ENCODE data around the gene CTDSP2.
"Not testable (repeated sequence)": the region's sequence is repeated elsewhere in the genome, so short reads cannot be mapped to it uniquely, and the experiment has no call there.

Gene CTDSP2

GRCh38 chr12:57852200-57852599, 5.7 kb upstream of the CTDSP2 start:
- no peak for DNase-seq

DNA sequence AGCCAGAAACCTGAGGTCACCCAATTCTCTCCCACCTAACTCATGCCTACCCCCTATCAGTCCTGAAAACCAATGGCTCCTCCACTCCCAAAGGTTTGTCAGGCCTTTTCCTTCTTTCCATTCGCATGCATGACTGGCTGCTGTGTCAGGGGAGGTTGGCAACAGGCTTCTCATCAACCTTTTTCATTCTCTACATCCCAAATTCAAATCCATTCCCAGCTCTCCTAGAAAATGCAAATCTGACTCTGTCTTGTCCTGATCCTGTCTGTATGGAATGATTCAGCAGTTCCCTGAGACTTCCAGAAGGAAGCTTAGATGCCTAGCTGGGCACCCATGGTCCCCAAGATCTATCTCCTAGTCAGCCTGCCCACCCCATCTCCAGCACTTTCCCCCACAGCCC, 5.0 kb upstream of the CTDSP2 start:
- no peak for DNase-seq

GRCh38 chr12:57850854-57851430, 4.4 kb upstream of the CTDSP2 start:
- no peak for DNase-seq

DNA sequence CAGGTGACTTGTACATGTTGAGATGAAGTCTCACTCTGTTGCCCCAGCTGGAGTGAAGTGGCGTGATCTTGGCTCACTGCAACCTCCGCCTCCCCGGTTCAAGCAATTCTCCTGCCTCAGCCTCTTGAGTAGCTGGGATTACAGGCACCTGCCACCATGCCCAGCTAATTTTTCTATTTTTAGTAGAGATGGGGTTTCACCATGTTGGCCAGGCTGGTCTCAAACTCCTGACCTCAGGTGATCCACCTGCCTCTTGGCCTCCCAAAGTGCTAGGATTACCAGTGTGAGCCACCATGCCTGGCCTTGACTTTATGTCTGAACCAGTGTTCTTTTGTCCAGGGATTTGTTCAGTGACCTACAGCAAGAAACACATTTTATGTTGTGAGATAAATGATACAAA, 2.9 kb upstream of the CTDSP2 start:
- not testable (repeated sequence) for DNase-seq

- no peak for DNase-seq
These were observed 2.5 kb upstream of the CTDSP2 start for GRCh38 chr12:57849035-57849434.

GRCh38 chr12:57848208-57848607, 1.7 kb upstream of the CTDSP2 start:
- DNase-seq = no peak

DNA sequence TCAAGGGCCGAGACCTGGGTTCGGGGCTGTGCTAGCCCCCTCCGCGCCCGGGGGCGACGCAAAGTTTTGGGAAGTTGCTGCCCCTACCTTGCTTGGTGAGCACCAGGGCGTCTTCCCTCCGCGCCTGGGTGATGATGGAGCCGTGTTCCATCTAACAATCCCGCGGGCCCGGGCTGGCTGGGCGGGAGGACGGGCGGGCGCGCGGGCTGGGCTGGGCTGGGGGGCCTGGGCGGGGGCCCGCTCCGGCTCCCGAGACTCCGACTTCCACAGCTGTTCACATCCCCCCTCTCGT, 298 bp downstream of the CTDSP2 start:
- DNase-seq = peak; percentile 17

GRCh38 chr12:57845478-57846284, 848 bp downstream of the CTDSP2 start:
- DNase-seq = peak; percentile 18

DNA sequence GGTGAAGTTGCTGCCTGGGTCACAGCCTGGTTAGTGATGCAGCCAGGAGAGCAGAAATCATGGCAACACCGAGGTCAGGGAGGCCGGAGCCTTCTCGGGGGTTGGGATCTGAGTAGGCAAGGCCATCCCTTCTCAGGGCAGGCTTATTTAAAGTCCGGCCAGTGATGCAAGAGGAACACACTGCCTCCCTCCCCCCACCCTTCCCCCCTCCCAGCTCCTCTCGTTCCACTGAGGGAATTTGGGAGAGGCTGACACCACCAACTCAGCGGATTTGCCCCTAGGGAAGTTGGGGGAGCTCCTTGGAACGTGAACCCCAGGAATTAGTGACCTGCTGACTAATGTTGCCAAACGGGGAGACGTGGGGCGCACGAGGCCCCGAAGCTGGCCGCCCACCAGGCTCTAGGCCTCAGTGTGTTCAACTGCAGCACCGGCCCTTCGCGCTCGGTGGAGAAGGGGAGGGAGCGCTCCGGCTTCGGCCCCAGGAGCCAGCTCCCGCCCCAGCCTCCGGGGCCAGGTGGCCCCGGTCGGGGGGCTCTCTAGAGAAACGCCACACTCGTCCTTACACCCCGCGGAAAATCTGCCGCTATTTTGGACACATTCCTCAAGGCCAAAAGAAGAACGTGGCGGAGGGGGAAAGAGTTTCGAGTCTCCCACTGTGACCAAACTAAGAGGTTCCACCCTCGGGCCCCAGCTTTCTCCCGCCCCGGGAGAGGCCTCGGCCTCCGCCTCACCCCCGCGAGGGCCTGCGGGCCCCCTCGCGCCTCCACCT, 1.6 kb downstream of the CTDSP2 start:
- DNase-seq = peak; percentile 92

DNA sequence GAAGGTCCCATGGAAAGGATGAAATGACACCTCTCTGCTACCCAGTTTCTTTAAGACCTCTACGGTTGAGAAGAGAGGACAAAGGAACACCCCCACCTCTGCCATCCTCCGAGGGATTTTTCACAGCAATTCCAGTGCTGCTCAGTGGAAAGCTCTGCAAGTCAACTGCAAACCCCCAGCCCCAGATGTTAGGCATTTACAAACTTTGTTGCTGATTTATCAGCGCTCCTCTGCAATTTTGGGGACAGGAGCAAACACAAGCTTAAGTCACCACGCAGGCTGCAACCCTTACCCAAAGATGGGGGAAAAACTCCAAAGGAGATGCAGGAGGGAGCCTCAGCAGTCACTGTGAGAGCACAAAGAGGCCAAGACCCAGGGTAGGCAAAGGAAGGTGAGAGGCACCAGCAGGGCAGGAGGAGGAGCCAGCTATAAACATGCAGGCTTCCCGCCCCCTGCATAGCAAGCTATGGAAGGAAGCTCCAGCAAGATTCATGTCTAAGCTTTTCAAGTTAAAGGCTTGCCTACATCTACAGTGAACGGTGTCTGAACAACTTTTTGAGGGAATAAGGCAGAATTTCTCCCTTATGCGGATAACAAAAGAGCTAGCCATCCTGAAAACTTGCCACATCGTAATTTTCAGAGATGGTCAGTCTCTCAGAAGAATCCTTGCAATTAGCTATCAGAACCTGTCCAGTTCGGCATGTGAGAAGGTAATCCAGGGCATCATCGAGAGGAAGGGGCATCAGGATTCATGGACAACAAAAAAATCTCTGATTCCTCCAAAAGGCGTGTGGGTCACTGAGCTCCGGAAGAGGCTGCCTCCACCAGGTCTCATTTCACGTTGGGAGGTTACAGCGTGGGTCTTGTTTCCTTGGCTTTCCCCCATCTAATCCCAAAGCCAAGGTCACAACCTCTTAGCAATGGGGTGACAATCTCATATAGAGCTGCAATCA, 3.9 kb downstream of the CTDSP2 start:
- DNase-seq = no peak

GRCh38 chr12:57841445-57841844, 5.1 kb downstream of the CTDSP2 start:
- DNase-seq = no peak

DNA sequence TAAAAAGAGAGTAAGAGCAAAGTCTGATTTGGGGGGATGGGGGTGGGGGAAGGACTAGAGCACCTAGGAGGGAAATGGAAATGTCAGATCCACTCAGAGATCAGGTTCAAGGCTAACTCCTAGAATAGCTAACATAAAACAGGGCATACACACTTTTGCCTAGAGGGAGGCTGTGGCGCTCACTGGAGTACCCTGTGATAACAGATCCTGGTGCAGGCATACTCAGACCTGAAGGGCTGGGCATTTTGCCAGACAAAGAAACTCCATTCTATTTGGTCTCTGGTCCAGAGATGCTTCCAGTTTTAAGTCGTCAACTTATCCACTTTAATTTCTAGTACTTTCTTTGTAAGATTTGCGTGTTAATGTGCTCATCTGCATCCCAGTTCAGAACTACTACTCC, 5.8 kb downstream of the CTDSP2 start:
- no peak for DNase-seq

- DNase-seq = no peak
These were observed 6.5 kb downstream of the CTDSP2 start for GRCh38 chr12:57839996-57840395.

DNA sequence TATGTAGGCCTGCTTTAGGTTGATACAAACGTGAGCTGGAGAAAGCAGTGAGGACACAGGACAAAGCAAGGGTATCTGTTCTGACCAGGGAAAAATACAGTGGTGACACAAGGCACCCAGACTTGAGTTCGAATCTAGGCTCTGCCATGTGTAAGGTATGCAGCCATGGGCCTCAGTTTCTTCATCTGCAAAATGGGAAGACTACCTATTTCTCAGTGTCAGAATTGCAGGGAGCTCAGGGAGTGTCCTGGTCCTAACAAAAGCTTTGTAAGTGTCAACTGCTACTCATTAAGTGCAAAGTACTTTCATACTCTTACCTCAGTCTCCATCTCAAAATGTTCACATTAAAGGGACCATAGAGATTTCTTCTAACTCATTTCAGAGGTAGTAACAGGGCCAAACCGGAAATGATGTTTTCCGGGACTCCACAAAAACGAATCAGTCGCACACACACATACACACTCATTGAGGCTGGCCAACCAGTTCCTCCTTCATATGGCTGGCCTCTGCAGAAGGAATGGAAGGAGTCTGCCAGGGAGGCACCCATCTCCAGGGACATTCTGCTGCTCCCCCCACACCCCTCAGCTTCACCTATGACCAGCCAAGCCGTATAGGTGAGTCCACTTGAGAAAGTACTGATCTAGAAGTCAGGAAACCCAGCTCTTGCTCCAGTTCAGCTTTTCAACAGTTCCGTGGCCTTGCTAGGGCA, 7.8 kb downstream of the CTDSP2 start:
- peak; percentile 34 for DNase-seq

DNA sequence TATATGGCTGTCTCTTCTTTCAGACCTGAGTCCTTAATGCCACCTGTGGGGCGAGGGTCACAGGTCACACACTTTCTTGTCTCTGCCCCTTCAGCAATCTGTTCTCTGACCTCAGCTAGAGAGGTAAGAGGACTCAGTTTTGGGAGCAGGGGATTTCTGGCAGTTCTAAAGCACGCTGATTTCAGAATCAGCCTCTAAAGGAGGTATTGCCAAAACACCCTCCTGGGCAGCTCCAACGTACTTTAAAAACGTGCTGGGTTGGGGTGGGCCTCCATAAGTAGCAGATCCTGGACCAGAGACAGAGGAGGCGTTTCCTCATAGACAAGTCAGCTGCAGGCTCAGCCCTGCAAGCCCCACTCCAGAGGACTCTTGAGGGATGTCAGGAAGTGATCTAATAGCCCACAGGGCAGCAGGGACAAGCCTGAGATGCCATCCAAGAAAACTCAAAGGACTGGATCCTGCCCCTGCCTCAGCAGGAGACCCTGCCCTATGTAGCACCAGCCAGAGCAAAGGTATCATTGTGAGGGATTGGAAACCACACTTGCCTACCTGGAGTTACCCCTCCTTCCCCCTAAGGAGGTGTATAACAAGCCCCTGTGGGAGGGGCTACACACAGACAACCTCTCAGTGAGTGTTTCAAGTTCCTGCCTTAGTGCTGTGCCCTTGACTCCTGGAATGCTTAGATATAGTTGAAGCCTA, 8.5 kb downstream of the CTDSP2 start:
- peak; percentile 73 for DNase-seq

DNA sequence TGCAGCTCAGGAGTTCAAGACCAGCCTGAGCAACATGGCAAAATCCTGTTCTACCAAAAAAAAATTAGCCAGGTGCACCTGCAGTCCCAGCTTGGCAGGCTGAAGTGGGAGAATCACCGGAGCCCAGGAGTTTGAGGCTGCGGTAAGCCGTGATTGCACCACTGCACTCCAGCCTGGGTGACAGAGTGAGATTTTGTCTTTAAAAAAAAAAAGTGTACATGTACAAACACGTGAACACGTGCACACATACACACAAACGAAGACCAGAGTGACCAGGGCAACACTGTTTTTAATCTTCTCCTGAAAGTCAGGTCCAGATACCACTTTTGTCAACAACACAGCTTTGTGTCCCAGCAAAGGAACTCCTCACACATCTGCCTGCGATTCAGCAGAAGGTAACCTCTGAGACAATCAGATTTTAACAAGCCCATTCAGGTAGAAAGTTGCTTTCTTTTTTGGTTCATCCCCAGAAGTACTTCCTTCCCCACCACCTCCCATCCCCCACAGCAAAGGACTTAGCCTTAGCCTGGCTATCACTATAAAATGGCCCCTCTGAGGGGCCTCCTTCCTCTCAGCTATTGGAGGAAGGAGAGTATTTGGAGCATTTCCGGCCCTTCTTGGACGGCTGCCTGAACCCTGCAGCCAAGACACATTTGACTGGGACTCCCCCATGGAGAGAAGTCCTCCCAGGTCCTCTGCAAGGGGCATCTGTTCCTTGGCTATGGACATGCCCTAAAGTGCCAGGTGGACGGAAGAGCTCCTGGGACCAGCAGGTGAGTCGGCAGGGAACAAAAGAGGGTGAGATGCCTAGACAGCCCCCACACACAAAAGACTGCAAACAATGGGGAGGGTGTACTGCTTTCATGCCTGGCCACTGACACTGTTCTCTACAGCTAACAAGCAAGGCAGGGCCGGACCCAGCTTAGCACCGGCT, 9.8 kb downstream of the CTDSP2 start:
- DNase-seq = peak; percentile 78

DNA sequence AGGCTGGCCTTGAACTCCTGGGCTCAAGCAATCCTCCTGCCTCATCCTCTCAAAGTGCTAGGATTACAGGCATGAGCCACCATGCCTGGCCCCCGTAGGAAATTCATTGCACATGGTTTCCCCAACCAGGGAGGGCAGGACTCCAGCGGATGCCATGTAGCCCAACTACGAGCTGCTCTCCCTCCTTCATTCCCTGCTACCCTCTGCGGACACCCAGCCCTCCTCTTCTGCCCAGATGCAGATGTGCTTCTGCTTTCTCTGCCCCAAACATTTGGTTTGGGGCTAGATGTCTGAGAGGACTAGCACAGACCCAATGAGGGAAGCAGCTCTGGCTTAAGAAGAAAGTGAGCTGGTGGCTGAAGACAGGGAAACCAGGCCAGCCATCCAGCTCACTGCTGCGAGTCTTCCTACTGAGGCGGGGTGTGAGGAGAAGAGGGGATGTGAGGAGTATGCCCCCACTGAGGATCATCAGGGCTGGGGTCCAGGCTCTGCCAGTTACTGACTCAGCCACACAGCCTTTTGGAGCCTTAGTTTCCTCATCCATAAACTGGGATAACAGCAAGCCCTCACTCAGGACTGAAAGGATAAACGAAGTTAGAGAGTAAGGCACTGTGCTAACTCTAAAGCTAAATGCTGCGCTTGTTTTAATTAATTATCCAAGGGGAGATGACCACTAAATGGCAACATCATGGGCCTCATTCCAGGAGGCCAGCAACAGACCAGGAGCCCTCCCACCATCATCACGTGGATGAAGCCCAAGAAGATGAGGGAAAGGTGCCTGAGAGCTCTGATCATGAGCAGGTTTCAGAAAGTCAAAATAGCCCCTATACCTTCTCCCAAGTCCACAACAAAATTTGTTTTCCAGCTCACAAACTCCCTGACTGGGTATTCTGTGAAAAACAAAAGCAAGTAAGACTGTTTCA, 10.9 kb downstream of the CTDSP2 start:
- DNase-seq = no peak

GRCh38 chr12:57834086-57834876, 12.2 kb downstream of the CTDSP2 start:
- DNase-seq = no peak

DNA sequence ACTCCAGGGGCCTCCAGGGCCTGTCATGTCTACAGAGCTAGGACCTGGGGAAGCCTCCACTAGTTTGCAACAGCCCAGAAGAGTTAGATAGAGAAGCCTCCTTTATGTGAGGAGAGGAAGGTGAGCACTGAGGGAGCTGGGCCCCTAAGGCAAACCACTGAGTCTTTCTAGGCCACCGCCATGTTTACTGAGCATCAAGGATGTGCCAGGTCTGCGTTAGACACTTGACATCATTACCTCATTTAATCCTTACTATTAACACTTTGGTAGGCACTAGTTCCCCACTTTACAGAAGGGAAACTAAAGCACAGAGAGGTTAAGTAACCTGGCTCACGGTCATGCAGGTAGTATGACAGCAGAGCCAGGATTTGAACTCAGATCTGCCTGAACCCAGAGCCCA, 12.9 kb downstream of the CTDSP2 start:
- DNase-seq = no peak

All from HCEC 1CT (cell line).